CD14-positive monocyte (primary cell): ENCODE data around the gene CHID1. TPM values are rescaled to one million over a fixed set of nuclear protein-coding genes. Genes with fewer than 3 reads are reported as not detected.

Source experiments
- DNase-seq, 3 donors: peaks; one replicate each; pipeline ENCODE4 v3.0.0-alpha.2; 2011 to 2022
- H2AFZ ChIP-seq: 2 replicates; pipeline ENCODE4 v1.6.0; 2012; ENCODE audit warnings: mild to moderate bottlenecking, low read depth, low read length, inconsistent platforms; ENCODE audit not compliant: insufficient read depth, poor library complexity, severe bottlenecking
- H3K27ac ChIP-seq, 2 donors: 1 replicate in 1 of 2; 2 replicates in 1 of 2; pipeline ENCODE4 v1.5.1; 2012 to 2013; ENCODE audit warnings: low read length in 2 of 2, control low read depth in 1 of 2, inconsistent platforms in 1 of 2, low read depth in 1 of 2, mild to moderate bottlenecking in 1 of 2
- H3K27me3 ChIP-seq, 2 donors: one replicate each; pipeline versions ENCODE4 v1.6.0 to v1.6.1; 2011 to 2013; ENCODE audit warnings: low read length in 2 of 2; ENCODE audit not compliant: control insufficient read depth in 2 of 2, insufficient read depth in 2 of 2
- H3K36me3 ChIP-seq, 2 donors: replicated peaks in 1 of 2; 1 replicate in 1 of 2; 2 replicates in 1 of 2; pipeline versions ENCODE4 v1.5.1 to v1.6.1; 2012 to 2013; ENCODE audit warnings: low read length in 2 of 2, control low read depth in 1 of 2, inconsistent platforms in 1 of 2, mild to moderate bottlenecking in 1 of 2; ENCODE audit not compliant: insufficient read depth in 2 of 2, control insufficient read depth in 1 of 2
- H3K4me1 ChIP-seq, 2 donors: 1 replicate in 1 of 2; 2 replicates in 1 of 2; pipeline versions ENCODE4 v1.5.1 to v1.6.1; 2012 to 2013; ENCODE audit warnings: low read length in 2 of 2, control low read depth in 1 of 2, inconsistent platforms in 1 of 2, mild to moderate bottlenecking in 1 of 2, moderate library complexity in 1 of 2; ENCODE audit not compliant: insufficient read depth in 2 of 2, control insufficient read depth in 1 of 2
- H3K4me2 ChIP-seq: replicated peaks from 2 replicates; pipeline ENCODE3; 2012; ENCODE audit warnings: low read length, moderate library complexity, mild to moderate bottlenecking; ENCODE audit not compliant: poor library complexity, severe bottlenecking; ENCODE audit errors: extremely low read depth
- H3K4me3 ChIP-seq, 3 experiments: fragments of 200-600 bp in 1 of 3; sonication (generic) in 1 of 3; replicated peaks in 1 of 3; 1 replicate in 2 of 3; 2 replicates in 1 of 3; pipeline ENCODE4 v1.5.1; 2011 to 2013; ENCODE audit warnings: low read length in 3 of 3, mild to moderate bottlenecking in 3 of 3, control low read depth in 2 of 3, low read depth in 2 of 3, inconsistent platforms in 1 of 3, moderate library complexity in 1 of 3
- H3K79me2 ChIP-seq: 2 replicates; pipeline ENCODE4 v1.6.0; 2012; ENCODE audit warnings: mild to moderate bottlenecking, control low read depth, inconsistent platforms, low read length, moderate library complexity; ENCODE audit not compliant: insufficient read depth
- H3K9ac ChIP-seq: 2 replicates; pipeline ENCODE4 v1.6.0; 2017; ENCODE audit warnings: low read length, mild to moderate bottlenecking; ENCODE audit not compliant: insufficient read depth, poor library complexity, severe bottlenecking
- H3K9me3 ChIP-seq, 2 donors: replicated peaks in 1 of 2; 1 replicate in 1 of 2; 2 replicates in 1 of 2; pipeline versions ENCODE4 v1.5.1 to v1.6.1; 2012 to 2013; ENCODE audit warnings: low read length in 2 of 2, control low read depth in 1 of 2; ENCODE audit not compliant: control insufficient read depth in 1 of 2, insufficient read depth in 1 of 2
- H4K20me1 ChIP-seq: 2 replicates; pipeline ENCODE4 v1.6.0; 2012; ENCODE audit warnings: mild to moderate bottlenecking, low read length, control low read depth, moderate library complexity; ENCODE audit not compliant: insufficient read depth
- H3K27ac Mint-ChIP-seq, 7 donors: one replicate each; pipeline ENCODE4 v1.8.0; 2020; ENCODE audit warnings: mild to moderate bottlenecking in 7 of 7, mixed read lengths in 7 of 7, moderate library complexity in 6 of 7, inconsistent platforms in 2 of 7
- H3K27me3 Mint-ChIP-seq, 3 donors: one replicate each; pipeline ENCODE4 v1.8.0; 2021 to 2022; ENCODE audit warnings: low read depth in 3 of 3, mild to moderate bottlenecking in 3 of 3, mixed read lengths in 3 of 3, moderate library complexity in 3 of 3, inconsistent platforms in 1 of 3
- H3K36me3 Mint-ChIP-seq, 2 donors: one replicate each; pipeline ENCODE4 v1.8.0; 2020; ENCODE audit warnings: mixed read lengths in 2 of 2, inconsistent platforms in 1 of 2, mild to moderate bottlenecking in 1 of 2
- H3K4me1 Mint-ChIP-seq: one replicate; pipeline ENCODE4 v1.8.0; 2020; ENCODE audit warnings: mild to moderate bottlenecking, mixed read lengths
- H3K4me3 Mint-ChIP-seq, 2 donors: one replicate each; pipeline ENCODE4 v1.8.0; 2020; ENCODE audit warnings: mild to moderate bottlenecking in 2 of 2, mixed read lengths in 2 of 2, moderate library complexity in 1 of 2
- H3K9me3 Mint-ChIP-seq, 7 donors: one replicate each; pipeline ENCODE4 v1.8.0; 2020 to 2022; ENCODE audit warnings: mixed read lengths in 7 of 7, mild to moderate bottlenecking in 6 of 7, moderate library complexity in 6 of 7, inconsistent platforms in 2 of 7
- WGBS: methylation state at CpG from one replicate; pipeline ENCODE4 v1.1.5; 2013; ENCODE audit warnings: missing lambda C conversion rate; ENCODE audit not compliant: insufficient coverage; 5-methylcytosine and 5-hydroxymethylcytosine counted together
- intact Hi-C, 2 donors: fragments of 100-400 bp; cut with micrococcal nuclease; formaldehyde crosslinking; loops; one replicate each; pipeline versions ENCODE4 v1.15.0 to v1.15.1; 2023
- polyA plus RNA-seq, 3 donors: library from polyadenylated mRNA; depleted of rRNA in 1 of 3; unstranded in 2 of 3; stranded (reverse) in 1 of 3; fragments of 300-500 nt in 2 of 3; fragments of >200 nt in 1 of 3; fragmentation: Illumina TruSeq in 2 of 3; gene quantifications; 1 replicate in 2 of 3; 2 replicates in 1 of 3; pipeline ENCODE4 v1.2.3, GENCODE V29; 2012 to 2021
- TF ChIP-seq, protein P1 (sequence below): fragments of 200-600 bp; IDR thresholded peaks from one replicate; pipeline ENCODE4 v1.8.0; 2022; ENCODE audit warnings: antibody characterized with exemption, mild to moderate bottlenecking

CHID1 gene
- polyA plus RNA-seq, 3 donors: 23.2 to 45.4 (median 45.0) TPM

DNA sequence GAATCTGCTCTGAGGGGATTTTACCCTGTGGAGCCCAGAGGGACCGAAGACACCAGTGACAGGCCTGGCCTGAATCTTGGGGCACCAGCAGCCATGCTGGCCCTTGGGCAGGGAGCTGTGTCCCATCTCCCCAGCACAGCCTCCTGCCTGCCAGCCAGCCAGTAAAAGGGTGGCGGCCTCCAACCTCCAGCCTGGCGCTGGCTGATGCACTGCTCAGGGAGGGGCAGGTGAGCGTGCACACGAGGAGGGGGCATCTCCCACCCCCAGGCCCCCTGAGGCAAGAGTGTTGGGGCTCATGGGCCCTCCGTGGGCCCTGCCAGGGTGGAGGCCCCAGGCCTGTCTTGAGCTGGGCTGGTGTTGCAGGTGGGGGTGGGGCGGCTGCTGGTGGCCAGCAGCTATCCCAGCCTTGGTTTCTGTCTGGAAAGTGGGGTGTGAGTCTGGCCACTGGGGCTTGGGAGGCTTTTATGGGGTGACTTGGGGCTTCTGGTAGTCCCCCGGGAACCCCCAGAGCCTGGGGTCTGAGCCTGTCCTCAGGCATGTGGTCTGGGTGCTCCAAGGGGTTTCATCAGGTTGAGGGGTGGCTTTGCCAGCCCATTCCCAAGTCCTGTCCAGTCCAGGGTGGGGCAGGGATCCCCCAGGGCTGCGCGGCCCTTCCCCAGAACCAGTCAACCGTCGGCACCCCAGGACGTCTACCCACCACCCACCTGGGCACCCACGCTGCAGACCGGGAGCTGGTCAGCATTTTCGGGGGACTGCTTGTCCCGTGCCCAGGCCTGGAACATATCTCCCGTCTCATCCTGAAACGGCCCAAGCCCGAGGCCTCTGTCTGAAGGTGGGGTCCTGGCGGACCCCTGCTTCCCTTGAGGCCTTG, 50.1 kb downstream of the CHID1 start:
- H3K4me1 ChIP-seq: no peaks in the 10 kb centered on the region
- H3K4me3 Mint-ChIP-seq: no peak overlapping the region
- H3K9ac ChIP-seq: no peak overlapping the region

DNA sequence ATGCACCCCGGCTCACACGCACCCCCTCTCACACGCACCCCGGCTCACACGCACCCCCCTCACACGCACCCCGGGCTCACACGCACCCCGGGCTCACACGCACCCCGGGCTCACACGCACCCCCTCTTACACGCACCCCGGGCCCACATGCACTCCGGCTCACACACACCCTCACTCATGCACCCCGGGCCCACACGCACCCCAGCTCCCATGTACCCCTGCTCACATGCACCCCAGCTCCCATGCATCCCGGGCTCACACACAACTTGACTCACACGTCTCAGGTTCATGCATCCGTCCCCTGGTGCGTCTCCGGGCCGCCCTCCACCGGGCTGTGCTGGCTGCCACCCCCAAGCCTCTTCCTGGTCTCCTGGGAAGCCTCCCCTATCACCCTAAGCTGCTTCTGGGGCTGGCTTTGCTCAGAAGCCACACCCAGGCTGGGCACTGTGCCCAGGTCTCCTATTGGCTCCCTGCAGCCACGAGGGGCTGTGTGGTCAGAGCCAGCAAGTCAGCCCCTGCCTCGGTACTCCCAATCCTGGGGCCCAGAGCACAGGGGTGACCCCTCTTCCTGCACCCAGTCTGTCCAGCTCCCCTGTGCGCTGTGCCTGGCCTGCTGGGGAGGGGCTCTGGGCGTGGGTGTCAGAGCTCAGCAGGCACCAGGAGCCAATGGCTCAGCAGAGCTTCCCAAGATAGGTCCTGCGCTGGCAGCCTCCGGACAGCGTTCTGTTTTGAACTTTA, 51.0 kb downstream of the CHID1 start:
- H3K27ac ChIP-seq: no peak overlapping the region
- 74% methylated on average over 13 of the region's 31 CpGs for WGBS
- H3K4me1 ChIP-seq: no peaks in the 10 kb centered on the region
- Mint-ChIP-seq H3K4me3 (no peak overlapping the region), H3K4me1 (peaks cover 8% of the 10 kb centered on the region), H3K36me3 (no peaks in the 10 kb centered on the region), H3K27ac (no peak overlapping the region), H3K9me3 (peaks cover 0 to 2% (median 0%) of the 10 kb centered on the region in 7 donors), H3K27me3 (peaks cover 0 to 5% (median 2%) of the 10 kb centered on the region in 3 donors)
- no peak overlapping the region for H3K4me3 ChIP-seq
- peaks cover 0 to 3% of the 10 kb centered on the region in 2 donors for H3K36me3 ChIP-seq
- no peak overlapping the region for H3K4me2 ChIP-seq
- DNase-seq: no peak
- H3K79me2 ChIP-seq: no peaks in the 10 kb centered on the region
- H3K27me3 ChIP-seq: no peaks in the 10 kb centered on the region
- no peak overlapping the region for H2AFZ ChIP-seq
- no peak overlapping the region for H3K9ac ChIP-seq
- H4K20me1 ChIP-seq: peaks cover 56% of the 10 kb centered on the region
- intact Hi-C loops: no loop called here
- TF ChIP-seq, protein P1, sequence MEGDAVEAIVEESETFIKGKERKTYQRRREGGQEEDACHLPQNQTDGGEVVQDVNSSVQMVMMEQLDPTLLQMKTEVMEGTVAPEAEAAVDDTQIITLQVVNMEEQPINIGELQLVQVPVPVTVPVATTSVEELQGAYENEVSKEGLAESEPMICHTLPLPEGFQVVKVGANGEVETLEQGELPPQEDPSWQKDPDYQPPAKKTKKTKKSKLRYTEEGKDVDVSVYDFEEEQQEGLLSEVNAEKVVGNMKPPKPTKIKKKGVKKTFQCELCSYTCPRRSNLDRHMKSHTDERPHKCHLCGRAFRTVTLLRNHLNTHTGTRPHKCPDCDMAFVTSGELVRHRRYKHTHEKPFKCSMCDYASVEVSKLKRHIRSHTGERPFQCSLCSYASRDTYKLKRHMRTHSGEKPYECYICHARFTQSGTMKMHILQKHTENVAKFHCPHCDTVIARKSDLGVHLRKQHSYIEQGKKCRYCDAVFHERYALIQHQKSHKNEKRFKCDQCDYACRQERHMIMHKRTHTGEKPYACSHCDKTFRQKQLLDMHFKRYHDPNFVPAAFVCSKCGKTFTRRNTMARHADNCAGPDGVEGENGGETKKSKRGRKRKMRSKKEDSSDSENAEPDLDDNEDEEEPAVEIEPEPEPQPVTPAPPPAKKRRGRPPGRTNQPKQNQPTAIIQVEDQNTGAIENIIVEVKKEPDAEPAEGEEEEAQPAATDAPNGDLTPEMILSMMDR: no peak
- H3K9me3 ChIP-seq: no peaks in the 10 kb centered on the region

More for the DNA sequence above, 50.1 kb downstream of the CHID1 start:
- H3K4me2 ChIP-seq: no peak overlapping the region
- Mint-ChIP-seq H3K36me3 (peaks cover 0 to under 1% of the 10 kb centered on the region in 2 donors), H3K27ac (no peak overlapping the region), H3K9me3 (peaks cover 0 to 2% (median 0%) of the 10 kb centered on the region in 7 donors), H3K4me1 (peaks cover 8% of the 10 kb centered on the region), H3K27me3 (peaks cover 0 to 5% (median 2%) of the 10 kb centered on the region in 3 donors)
- WGBS: 85% methylated on average over 16 of the region's 21 CpGs
- no peaks in the 10 kb centered on the region for H3K9me3 ChIP-seq
- intact Hi-C loops: no loop called here
- H3K27me3 ChIP-seq: no peaks in the 10 kb centered on the region
- H3K36me3 ChIP-seq: peaks cover under 1 to 3% of the 10 kb centered on the region in 2 donors
- peaks cover 47% of the 10 kb centered on the region for H4K20me1 ChIP-seq
- H3K27ac ChIP-seq: no peak overlapping the region
- no peak overlapping the region for H3K4me3 ChIP-seq
- H3K79me2 ChIP-seq: no peaks in the 10 kb centered on the region
- no peak for DNase-seq
- TF ChIP-seq, protein P1: no peak
- no peak overlapping the region for H2AFZ ChIP-seq
